ENCODE data around the gene SCAP.

Gene SCAP

GRCh38 chr3:47433796-47434195 is 41.9 kb downstream of the SCAP start:
- no peak for TF ChIP-seq CTCF (IDR thresholded peaks at IDR 0.05)

GRCh38 chr3:47432673-47433072 is 43.1 kb downstream of the SCAP start:
- TF ChIP-seq CTCF (IDR thresholded peaks at IDR 0.05) = no peak

- no peak for TF ChIP-seq CTCF (IDR thresholded peaks at IDR 0.05)
Observed at GRCh38 chr3:47431225-47431624, 44.5 kb downstream of the SCAP start.

GRCh38 chr3:47430606-47431005 is 45.1 kb downstream of the SCAP start:
- no peak for TF ChIP-seq CTCF (IDR thresholded peaks at IDR 0.05)

- no peak for TF ChIP-seq CTCF (IDR thresholded peaks at IDR 0.05)
Observed at GRCh38 chr3:47429476-47430270, 46.1 kb downstream of the SCAP start.

GRCh38 chr3:47428662-47429061 is 47.1 kb downstream of the SCAP start:
- no peak for TF ChIP-seq CTCF (IDR thresholded peaks at IDR 0.05)

GRCh38 chr3:47427866-47428265 is 47.9 kb downstream of the SCAP start:
- no peak for TF ChIP-seq CTCF (IDR thresholded peaks at IDR 0.05)

- no peak for TF ChIP-seq CTCF (IDR thresholded peaks at IDR 0.05)
Observed at GRCh38 chr3:47425959-47426358, 49.8 kb downstream of the SCAP start.

All from LNCAP (cell line).